ENCODE results near the gene ACSM3. TPM values are rescaled to one million over a fixed set of nuclear protein-coding genes. Genes with fewer than 3 reads are reported as not detected.
A peak's percentile ranks its signal among the peaks of the same experiment; 100 is the strongest.

Gene ACSM3
- total and polyA plus RNA-seq, 3 donors from 2014 or later: 41.1 to 120 (median 68.0) TPM

- DNase-seq: no peak
- 56 to 66% methylated on average over 7 of the region's 7 CpGs for WGBS, 2 donors
- intact Hi-C loops (cut with DNase I; ENCODE audit: low total_unique reads): no loop called here
- TF ChIP-seq POLR2A (IDR thresholded peaks at IDR 0.05) (no peak), CTCF (IDR thresholded peaks at IDR 0.05) (no peak)
- H3K4me3 ChIP-seq: no peak overlapping the region
- H3K9me3 ChIP-seq: no peaks in the 10 kb centered on the region
- no peaks in the 10 kb centered on the region for H3K36me3 ChIP-seq (ENCODE audit: low read depth, missing control alignments)
- H3K4me1 ChIP-seq: peaks cover 5% of the 10 kb centered on the region
- H3K27ac ChIP-seq: peak overlapping the region in 1 of 2 donors; percentile 22
- H3K27me3 ChIP-seq: no peaks in the 10 kb centered on the region
These were observed 18.8 kb upstream of the ACSM3 start for GRCh38 chr16:20744922-20745440.

- no peak for DNase-seq
- H3K27ac ChIP-seq: peak overlapping the region; percentile 10 to 22
- H3K4me3 ChIP-seq: no peak overlapping the region
- TF ChIP-seq POLR2A (IDR thresholded peaks at IDR 0.05) (no peak), CTCF (IDR thresholded peaks at IDR 0.05) (no peak)
- no peaks in the 10 kb centered on the region for H3K27me3 ChIP-seq
- no peaks in the 10 kb centered on the region for H3K4me1 ChIP-seq
- intact Hi-C loops (cut with DNase I; ENCODE audit: low total_unique reads): no loop called here
- no peaks in the 10 kb centered on the region for H3K36me3 ChIP-seq (ENCODE audit: low read depth, missing control alignments)
- H3K9me3 ChIP-seq: no peaks in the 10 kb centered on the region
- WGBS, 2 donors: 95% methylated on average over 3 of the region's 3 CpGs
These were observed 17.4 kb upstream of the ACSM3 start for GRCh38 chr16:20746461-20746860.

- WGBS, 2 donors: 57 to 63% methylated on average over 4 of the region's 4 CpGs
- intact Hi-C loops (cut with DNase I; ENCODE audit: low total_unique reads): no loop called here
- Histone ChIP-seq H3K4me3 (no peak overlapping the region), H3K27me3 (no peaks in the 10 kb centered on the region), H3K9me3 (no peaks in the 10 kb centered on the region), H3K36me3 (ENCODE audit: low read depth, missing control alignments) (no peaks in the 10 kb centered on the region), H3K27ac (peak overlapping the region; percentile 10 to 22), H3K4me1 (no peaks in the 10 kb centered on the region)
- DNase-seq: no peak
- TF ChIP-seq POLR2A (IDR thresholded peaks at IDR 0.05) (no peak), CTCF (IDR thresholded peaks at IDR 0.05) (no peak)
These were observed 16.6 kb upstream of the ACSM3 start for GRCh38 chr16:20747030-20747816.

- H3K27ac ChIP-seq: no peak overlapping the region
- intact Hi-C loops (cut with DNase I; ENCODE audit: low total_unique reads): no loop called here
- TF ChIP-seq CTCF (IDR thresholded peaks at IDR 0.05): no peak
- no peak overlapping the region for H3K4me3 ChIP-seq
- H3K4me1 ChIP-seq: no peaks in the 10 kb centered on the region
- no peaks in the 10 kb centered on the region for H3K27me3 ChIP-seq
- no peaks in the 10 kb centered on the region for H3K36me3 ChIP-seq (ENCODE audit: low read depth, missing control alignments)
- DNase-seq: no peak
- 88 to 100% methylated on average over 1 of the region's 1 CpG for WGBS, 2 donors
- no peaks in the 10 kb centered on the region for H3K9me3 ChIP-seq
These were observed 14.3 kb upstream of the ACSM3 start for GRCh38 chr16:20749474-20749873.

GRCh38 chr16:20750558-20750957 lies 13.3 kb upstream of the ACSM3 start:
- H3K27ac ChIP-seq: no peak overlapping the region
- intact Hi-C loops (cut with DNase I; ENCODE audit: low total_unique reads): no loop called here
- WGBS, 2 donors: 90 to 100% methylated on average over 1 of the region's 1 CpG
- no peaks in the 10 kb centered on the region for H3K36me3 ChIP-seq (ENCODE audit: low read depth, missing control alignments)
- DNase-seq: no peak
- no peaks in the 10 kb centered on the region for H3K4me1 ChIP-seq
- H3K4me3 ChIP-seq: no peak overlapping the region
- no peak for TF ChIP-seq POLR2A (IDR thresholded peaks at IDR 0.05)
- TF ChIP-seq CTCF (IDR thresholded peaks at IDR 0.05): no peak
- H3K27me3 ChIP-seq: no peaks in the 10 kb centered on the region
- H3K9me3 ChIP-seq: no peaks in the 10 kb centered on the region

Measured in testis (tissue), 3 donors.